Effector memory CD4-positive, alpha-beta T cell (primary cell): Measurements from ENCODE around the gene CHD6.

Experiments used
- DNase-seq, 3 donors: peaks; one replicate each; pipeline ENCODE4 v3.0.0-alpha.2; 2020
- H3K27ac ChIP-seq: 2 replicates; pipeline ENCODE4 v1.7.0; 2013; ENCODE audit warnings: mild to moderate bottlenecking, low read length, moderate library complexity; ENCODE audit not compliant: insufficient read depth, poor library complexity, severe bottlenecking
- H3K27me3 ChIP-seq: replicated peaks from 2 replicates; pipeline ENCODE4 v1.7.0; 2013; ENCODE audit warnings: mild to moderate bottlenecking, low read length; ENCODE audit not compliant: insufficient read depth, control insufficient read depth, poor library complexity, severe bottlenecking
- H3K36me3 ChIP-seq: 2 replicates; pipeline ENCODE4 v1.7.0; 2013; ENCODE audit warnings: mild to moderate bottlenecking, low read length, moderate library complexity; ENCODE audit not compliant: control insufficient read depth, insufficient read depth
- H3K4me1 ChIP-seq: 2 replicates; pipeline ENCODE4 v1.7.0; 2013; ENCODE audit warnings: low read length, mild to moderate bottlenecking; ENCODE audit not compliant: control insufficient read depth, insufficient read depth, poor library complexity, severe bottlenecking
- H3K4me3 ChIP-seq: 2 replicates; pipeline ENCODE4 v1.7.0; 2013; ENCODE audit warnings: low read length, low read depth, mild to moderate bottlenecking; ENCODE audit not compliant: insufficient read depth, poor library complexity, severe bottlenecking
- H3K9me3 ChIP-seq: 2 replicates; pipeline ENCODE4 v1.7.0; 2013; ENCODE audit warnings: mild to moderate bottlenecking, low read length, moderate library complexity; ENCODE audit not compliant: control insufficient read depth

CHD6 gene

DNA sequence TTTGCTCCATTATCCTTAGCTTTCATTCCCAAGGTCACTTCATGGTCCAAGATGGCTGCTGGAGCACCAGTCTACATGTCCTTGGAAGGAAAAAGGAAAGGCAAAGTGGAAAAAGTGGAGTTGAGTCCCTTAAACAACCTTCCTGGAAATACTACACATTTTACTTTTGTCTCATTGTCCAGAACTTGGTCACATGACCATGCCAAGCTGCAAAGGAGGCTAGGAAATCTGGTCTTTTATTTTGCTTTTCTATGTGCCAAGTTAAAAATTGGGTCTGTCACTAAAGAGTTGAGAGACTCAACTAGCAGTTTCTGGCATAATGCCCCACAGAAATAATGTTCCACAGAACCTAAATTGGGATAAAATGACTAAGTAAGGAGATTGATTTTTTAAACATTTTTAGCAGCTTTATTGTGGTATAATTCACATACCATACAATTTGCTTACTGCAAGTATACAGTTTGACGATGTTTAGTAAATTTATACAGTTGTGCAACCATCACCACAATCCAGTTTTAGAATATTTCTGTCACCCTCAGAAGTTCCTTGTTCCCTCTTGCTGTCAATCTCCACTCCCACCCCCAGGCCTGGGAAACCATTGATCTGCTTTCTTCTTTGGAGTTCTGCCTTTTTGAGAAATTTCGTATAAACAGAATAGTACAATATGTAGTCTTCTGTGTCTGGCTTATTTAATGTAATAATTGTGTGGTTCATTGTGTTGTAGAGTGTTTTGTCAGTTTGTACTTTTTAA is 5.6 kb upstream of the CHD6 start:
- no peak overlapping the region for H3K27ac ChIP-seq
- H3K9me3 ChIP-seq, result no peaks in the 10 kb centered on the region
- H3K36me3 ChIP-seq, result no peaks in the 10 kb centered on the region
- no peaks in the 10 kb centered on the region for H3K27me3 ChIP-seq
- peaks cover 4% of the 10 kb centered on the region for H3K4me1 ChIP-seq
- H3K4me3 ChIP-seq, result no peak overlapping the region
- DNase-seq, result no peak

GRCh38 chr20:41622584-41622983 is 4.4 kb upstream of the CHD6 start:
- H3K9me3 ChIP-seq, result no peaks in the 10 kb centered on the region
- H3K27ac ChIP-seq, result no peak overlapping the region

GRCh38 chr20:41621971-41622370 is 3.8 kb upstream of the CHD6 start:
- H3K27ac ChIP-seq, result no peak overlapping the region

More at GRCh38 chr20:41622584-41622983, 4.4 kb upstream of the CHD6 start:
- peaks cover 6% of the 10 kb centered on the region for H3K4me1 ChIP-seq
- H3K36me3 ChIP-seq, result no peaks in the 10 kb centered on the region
- no peak overlapping the region for H3K4me3 ChIP-seq
- no peak for DNase-seq
- no peaks in the 10 kb centered on the region for H3K27me3 ChIP-seq

DNA sequence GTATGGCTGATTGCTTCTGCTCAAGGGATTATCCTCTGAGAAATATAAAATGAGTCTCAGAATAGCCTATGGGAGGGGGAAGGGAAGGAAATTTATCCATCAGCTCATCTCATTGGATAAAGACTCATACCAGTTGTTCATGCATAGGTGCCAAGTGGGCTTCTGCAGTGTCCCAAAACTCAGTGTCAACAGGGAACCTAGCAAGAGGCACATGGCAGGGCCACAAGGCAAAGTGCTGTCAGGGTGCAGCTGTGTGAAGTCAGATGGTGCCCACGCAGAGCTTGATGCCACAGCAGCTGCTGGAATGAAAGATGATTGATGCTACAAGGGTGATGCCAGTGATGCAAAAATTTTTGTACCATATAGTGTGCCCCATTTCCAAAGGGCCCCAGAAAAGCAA is 3.2 kb upstream of the CHD6 start:
- Histone ChIP-seq H3K4me1 (peaks cover 15% of the 10 kb centered on the region), H3K36me3 (no peaks in the 10 kb centered on the region), H3K27ac (no peak overlapping the region), H3K4me3 (no peak overlapping the region), H3K9me3 (no peaks in the 10 kb centered on the region), H3K27me3 (no peaks in the 10 kb centered on the region)
- DNase-seq, result no peak

More at GRCh38 chr20:41621971-41622370, 3.8 kb upstream of the CHD6 start:
- peaks cover 10% of the 10 kb centered on the region for H3K4me1 ChIP-seq
- no peak overlapping the region for H3K4me3 ChIP-seq
- no peaks in the 10 kb centered on the region for H3K9me3 ChIP-seq
- H3K36me3 ChIP-seq, result no peaks in the 10 kb centered on the region
- no peaks in the 10 kb centered on the region for H3K27me3 ChIP-seq
- no peak for DNase-seq

DNA sequence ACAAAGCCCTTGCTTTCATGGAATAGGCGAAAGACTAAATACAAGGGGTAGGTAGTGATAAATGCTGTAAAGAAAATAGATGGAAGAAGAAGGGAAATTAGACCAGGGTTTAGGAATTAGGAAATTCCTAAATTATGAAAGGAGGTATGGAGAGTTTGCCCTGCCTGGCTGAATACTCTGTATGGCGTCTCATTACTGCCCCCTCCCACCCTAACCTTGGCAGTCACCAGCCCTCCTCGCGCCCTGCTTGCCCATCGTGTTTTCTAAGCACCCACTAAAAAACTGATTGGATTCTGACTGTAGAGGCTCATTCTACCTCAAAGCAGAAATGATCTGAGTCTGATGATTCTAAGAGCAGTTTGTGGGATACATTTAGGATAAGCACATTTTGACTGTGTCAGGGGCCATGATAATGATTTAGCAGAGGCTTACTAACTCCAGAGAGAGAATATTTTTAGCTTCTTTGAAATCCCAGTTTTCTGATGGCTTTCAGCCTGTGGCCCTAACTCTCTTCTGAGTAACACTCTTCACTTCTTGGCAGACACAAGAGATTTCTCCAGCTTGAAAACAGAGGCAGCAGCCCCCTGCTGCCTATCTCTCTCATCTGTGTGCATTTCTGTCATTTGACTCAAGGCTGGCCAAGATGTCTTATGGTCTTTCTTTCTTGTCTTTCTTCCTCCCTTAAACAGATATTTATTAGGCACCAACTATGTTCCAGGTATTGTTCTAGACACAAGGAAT is 1.4 kb upstream of the CHD6 start:
- no peaks in the 10 kb centered on the region for H3K36me3 ChIP-seq
- H3K27me3 ChIP-seq, result no peaks in the 10 kb centered on the region
- H3K4me1 ChIP-seq, result peaks cover 24% of the 10 kb centered on the region
- H3K27ac ChIP-seq, result no peak overlapping the region
- H3K9me3 ChIP-seq, result no peaks in the 10 kb centered on the region
- peak overlapping the region; percentile 64 for H3K4me3 ChIP-seq
- DNase-seq, result no peak

- Histone ChIP-seq H3K27ac (peak overlapping the region; percentile 29), H3K27me3 (no peaks in the 10 kb centered on the region), H3K36me3 (no peaks in the 10 kb centered on the region), H3K4me3 (peak overlapping the region; percentile 64), H3K4me1 (peaks cover 24% of the 10 kb centered on the region), H3K9me3 (no peaks in the 10 kb centered on the region)
- DNase-seq, result no peak
Observed at GRCh38 chr20:41618807-41619311, 682 bp upstream of the CHD6 start.

- H3K27ac ChIP-seq, result peak overlapping the region; percentile 73
- H3K4me1 ChIP-seq, result peaks cover 24% of the 10 kb centered on the region
- H3K27me3 ChIP-seq, result no peaks in the 10 kb centered on the region
- H3K36me3 ChIP-seq, result no peaks in the 10 kb centered on the region
- DNase-seq, result peak; percentile 12 to 42 (median 39)
- H3K9me3 ChIP-seq, result no peaks in the 10 kb centered on the region
- H3K4me3 ChIP-seq, result peak overlapping the region; percentile 70
Observed at GRCh38 chr20:41617059-41617901, 897 bp downstream of the CHD6 start.

- DNase-seq, result no peak
- Histone ChIP-seq H3K27me3 (no peaks in the 10 kb centered on the region), H3K9me3 (no peaks in the 10 kb centered on the region), H3K36me3 (no peaks in the 10 kb centered on the region), H3K27ac (no peak overlapping the region), H3K4me1 (peaks cover 24% of the 10 kb centered on the region), H3K4me3 (no peak overlapping the region)
Observed at GRCh38 chr20:41616228-41616627, 1.9 kb downstream of the CHD6 start.

- H3K27me3 ChIP-seq, result no peaks in the 10 kb centered on the region
- no peak overlapping the region for H3K27ac ChIP-seq
- no peaks in the 10 kb centered on the region for H3K9me3 ChIP-seq
- H3K36me3 ChIP-seq, result no peaks in the 10 kb centered on the region
- H3K4me1 ChIP-seq, result peaks cover 24% of the 10 kb centered on the region
- no peak overlapping the region for H3K4me3 ChIP-seq
- no peak for DNase-seq
Observed at GRCh38 chr20:41615676-41616075, 2.5 kb downstream of the CHD6 start.
